ENCODE data around the gene MGMT.

DNA sequence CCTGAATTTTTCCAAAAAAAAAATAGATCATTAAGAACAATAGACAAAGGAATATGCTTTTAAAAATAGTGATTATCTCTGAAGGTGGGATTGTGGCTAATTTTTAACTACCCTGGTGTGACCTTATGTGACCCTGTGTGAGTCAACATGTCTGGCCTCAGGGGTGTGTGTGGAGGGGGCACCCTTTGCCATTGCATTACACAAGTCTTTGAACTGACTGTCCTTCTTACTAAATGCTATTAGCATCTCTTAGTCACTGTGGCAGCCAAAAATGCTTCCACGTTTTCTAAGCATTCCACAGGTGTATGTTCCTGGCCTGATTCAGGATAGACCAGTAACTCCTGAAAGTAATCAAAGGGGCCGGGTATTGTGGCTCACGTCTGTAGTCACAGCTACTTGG is 175.4 kb downstream of the MGMT start:
- TF ChIP-seq, protein P1, sequence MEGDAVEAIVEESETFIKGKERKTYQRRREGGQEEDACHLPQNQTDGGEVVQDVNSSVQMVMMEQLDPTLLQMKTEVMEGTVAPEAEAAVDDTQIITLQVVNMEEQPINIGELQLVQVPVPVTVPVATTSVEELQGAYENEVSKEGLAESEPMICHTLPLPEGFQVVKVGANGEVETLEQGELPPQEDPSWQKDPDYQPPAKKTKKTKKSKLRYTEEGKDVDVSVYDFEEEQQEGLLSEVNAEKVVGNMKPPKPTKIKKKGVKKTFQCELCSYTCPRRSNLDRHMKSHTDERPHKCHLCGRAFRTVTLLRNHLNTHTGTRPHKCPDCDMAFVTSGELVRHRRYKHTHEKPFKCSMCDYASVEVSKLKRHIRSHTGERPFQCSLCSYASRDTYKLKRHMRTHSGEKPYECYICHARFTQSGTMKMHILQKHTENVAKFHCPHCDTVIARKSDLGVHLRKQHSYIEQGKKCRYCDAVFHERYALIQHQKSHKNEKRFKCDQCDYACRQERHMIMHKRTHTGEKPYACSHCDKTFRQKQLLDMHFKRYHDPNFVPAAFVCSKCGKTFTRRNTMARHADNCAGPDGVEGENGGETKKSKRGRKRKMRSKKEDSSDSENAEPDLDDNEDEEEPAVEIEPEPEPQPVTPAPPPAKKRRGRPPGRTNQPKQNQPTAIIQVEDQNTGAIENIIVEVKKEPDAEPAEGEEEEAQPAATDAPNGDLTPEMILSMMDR (IDR thresholded peaks at IDR 0.05; ENCODE audit: insufficient read depth, low read length): no peak
- no peak for TF ChIP-seq POLR2AphosphoS5 (IDR thresholded peaks at IDR 0.05; ENCODE audit: low read depth)
- TF ChIP-seq GABPA (IDR thresholded peaks at IDR 0.05; ENCODE audit: low read depth): no peak
